ENCODE results near the gene RNF114. TPM values are rescaled to one million over a fixed set of nuclear protein-coding genes. Genes with fewer than 3 reads are reported as not detected.

Gene RNF114
- total RNA-seq, 1 donor = 114 TPM

DNA sequence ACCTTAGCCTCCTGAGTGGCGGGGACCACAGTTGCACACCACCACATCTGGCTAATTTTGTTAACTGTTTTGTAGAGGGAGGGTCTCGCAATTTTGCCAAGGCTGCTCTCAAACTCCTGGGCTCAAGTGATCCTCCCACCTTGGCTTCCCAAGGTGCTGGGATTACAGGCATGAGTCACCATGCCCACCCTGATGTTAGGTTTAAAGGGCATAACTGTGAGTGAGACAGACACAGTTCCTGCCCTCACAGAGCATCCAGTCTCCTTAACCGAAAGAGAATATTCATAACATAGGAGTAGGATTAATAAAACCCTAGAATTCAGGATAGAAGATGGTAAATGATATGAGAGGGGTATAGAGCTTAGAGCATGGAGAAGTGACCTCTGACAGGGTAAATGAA, 17.8 kb upstream of the RNF114 start:
- TF ChIP-seq, protein P1, sequence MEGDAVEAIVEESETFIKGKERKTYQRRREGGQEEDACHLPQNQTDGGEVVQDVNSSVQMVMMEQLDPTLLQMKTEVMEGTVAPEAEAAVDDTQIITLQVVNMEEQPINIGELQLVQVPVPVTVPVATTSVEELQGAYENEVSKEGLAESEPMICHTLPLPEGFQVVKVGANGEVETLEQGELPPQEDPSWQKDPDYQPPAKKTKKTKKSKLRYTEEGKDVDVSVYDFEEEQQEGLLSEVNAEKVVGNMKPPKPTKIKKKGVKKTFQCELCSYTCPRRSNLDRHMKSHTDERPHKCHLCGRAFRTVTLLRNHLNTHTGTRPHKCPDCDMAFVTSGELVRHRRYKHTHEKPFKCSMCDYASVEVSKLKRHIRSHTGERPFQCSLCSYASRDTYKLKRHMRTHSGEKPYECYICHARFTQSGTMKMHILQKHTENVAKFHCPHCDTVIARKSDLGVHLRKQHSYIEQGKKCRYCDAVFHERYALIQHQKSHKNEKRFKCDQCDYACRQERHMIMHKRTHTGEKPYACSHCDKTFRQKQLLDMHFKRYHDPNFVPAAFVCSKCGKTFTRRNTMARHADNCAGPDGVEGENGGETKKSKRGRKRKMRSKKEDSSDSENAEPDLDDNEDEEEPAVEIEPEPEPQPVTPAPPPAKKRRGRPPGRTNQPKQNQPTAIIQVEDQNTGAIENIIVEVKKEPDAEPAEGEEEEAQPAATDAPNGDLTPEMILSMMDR (IDR thresholded peaks at IDR 0.05; ENCODE audit: insufficient read depth, low read length) = no peak
- H3K4me3 ChIP-seq (ENCODE audit: low read depth, low read length) = no peak overlapping the region
- no peak for DNase-seq (ENCODE audit: low read depth)

DNA sequence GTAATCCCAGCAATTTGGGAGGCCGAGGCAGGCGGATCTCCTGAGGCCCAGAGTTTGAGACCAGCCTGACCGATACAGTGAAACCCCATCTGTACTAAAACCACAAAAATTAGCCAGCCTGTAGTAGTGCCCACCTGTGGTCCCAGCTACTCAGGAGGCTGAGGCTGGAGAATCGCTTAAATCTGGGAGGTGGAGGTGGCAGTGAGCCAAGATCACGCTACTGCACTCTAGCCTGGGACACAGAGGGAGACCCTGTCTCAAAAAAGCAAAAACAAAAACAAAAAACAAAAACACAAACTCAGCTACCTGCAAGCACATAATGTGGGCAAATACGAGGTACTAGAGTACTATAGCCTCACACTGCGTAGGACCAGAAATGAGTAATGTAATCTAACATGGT, 17.2 kb upstream of the RNF114 start:
- DNase-seq (ENCODE audit: low read depth) = no peak

DNA sequence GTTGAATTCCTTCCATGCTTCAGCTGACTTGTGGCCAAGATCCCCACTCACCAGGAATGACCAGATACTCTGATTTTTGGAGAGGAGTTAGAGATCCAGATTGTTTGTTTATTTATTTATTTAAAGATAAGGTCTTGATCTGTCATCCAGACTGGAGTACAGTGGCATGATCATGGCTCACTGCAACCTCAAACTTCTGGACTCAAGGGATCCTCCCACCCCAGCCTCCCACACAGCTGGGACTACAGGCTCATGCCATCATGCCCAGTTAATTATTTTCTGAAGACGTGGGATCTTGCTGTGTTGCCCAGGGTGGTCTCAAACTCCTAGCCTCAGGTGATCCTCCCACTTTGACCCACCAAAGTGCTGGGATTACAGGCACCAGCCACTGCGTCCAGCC, 16.7 kb upstream of the RNF114 start:
- H3K4me3 ChIP-seq (ENCODE audit: low read depth, low read length) = no peak overlapping the region
- TF ChIP-seq, protein P1 (IDR thresholded peaks at IDR 0.05; ENCODE audit: insufficient read depth, low read length) = no peak
- no peak for DNase-seq (ENCODE audit: low read depth)

More for the DNA sequence above, 17.2 kb upstream of the RNF114 start:
- no peak overlapping the region for H3K4me3 ChIP-seq (ENCODE audit: low read depth, low read length)
- TF ChIP-seq, protein P1 (IDR thresholded peaks at IDR 0.05; ENCODE audit: insufficient read depth, low read length) = no peak

DNA sequence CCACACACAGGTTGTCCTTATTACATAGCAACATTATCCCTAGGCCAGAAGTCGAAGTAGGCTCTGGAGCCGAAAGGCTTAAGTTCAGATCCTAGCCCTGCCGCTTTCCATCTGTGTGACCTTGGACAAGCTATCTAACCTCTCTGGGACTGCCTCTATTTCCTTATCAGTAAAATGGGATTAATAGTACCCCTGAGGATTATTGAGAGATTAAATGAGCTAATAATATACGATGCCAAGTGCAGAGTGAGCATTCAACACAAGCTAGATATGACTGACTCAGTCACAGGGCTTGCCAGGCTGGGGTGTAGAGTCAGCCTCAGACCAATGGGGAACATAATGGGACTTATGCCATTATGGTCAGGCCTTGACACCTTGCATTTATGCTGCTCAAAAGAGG, 11.9 kb upstream of the RNF114 start:
- no peak overlapping the region for H3K4me3 ChIP-seq (ENCODE audit: low read depth, low read length)
- DNase-seq (ENCODE audit: low read depth) = peak; percentile 39
- TF ChIP-seq, protein P1 (IDR thresholded peaks at IDR 0.05; ENCODE audit: insufficient read depth, low read length) = no peak

DNA sequence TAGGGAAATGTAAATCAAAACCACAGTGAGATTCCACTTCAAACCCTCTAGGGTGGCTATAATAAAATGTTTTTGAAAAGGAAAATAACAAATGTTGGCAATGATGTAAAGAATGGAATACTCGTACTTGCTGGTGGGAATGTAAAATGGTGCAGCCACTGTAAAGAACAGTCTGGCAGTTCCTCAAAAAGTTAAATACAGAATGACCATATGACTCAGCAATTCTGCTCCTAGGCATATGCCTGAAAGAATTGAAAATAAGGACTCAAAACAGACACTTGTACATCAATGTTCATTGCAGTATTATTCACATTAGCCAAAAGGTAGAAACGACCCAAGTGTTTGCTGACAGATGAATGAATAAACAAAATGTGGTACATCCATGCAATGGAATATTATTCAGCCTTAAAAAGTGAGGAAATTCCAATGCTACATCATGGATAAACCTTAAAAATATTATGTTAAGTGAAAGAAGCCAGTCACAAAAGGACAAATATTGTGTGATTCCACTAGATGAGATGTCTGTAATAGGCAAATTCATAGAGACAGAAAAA, 10.2 kb upstream of the RNF114 start:
- TF ChIP-seq, protein P1 (IDR thresholded peaks at IDR 0.05; ENCODE audit: insufficient read depth, low read length) = no peak
- H3K4me3 ChIP-seq (ENCODE audit: low read depth, low read length) = no peak overlapping the region
- no peak for DNase-seq (ENCODE audit: low read depth)

DNA sequence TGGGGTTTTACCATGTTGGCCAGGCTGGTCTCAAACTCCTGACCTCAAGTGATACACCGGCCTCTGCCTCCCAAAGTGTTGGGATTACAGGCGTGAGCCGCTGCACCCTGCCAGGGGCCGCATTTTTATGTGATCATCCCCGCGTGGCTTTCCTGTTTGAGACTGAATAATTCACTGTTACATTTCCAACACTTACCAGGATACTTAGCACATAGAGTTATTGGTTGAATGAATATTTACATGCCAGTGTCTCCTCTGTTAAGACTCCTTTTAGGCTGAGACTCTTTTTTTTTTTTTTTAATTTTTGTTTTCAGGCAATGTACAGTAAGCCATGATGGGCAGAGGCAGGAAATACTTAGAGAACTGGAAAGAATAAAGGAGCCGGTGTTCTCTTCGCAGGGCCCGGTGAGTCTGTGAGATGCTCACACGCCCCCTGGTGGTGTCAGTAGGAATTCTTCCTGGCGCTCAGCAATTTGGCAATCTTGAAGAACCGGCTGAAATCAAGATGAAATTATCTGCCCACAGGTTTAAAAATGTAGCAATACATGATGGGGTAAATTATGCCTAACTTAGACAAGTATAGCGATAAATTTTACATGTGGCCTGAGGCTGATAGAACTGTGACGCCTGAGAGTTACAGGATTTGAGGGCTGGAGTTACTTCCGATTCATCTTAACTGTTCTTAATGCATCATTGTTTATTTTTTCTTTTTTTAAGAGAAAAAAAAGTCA, 7.6 kb upstream of the RNF114 start:
- no peak overlapping the region for H3K4me3 ChIP-seq (ENCODE audit: low read depth, low read length)
- TF ChIP-seq, protein P1 (IDR thresholded peaks at IDR 0.05; ENCODE audit: insufficient read depth, low read length) = peak; percentile 95
- peak; percentile 93 for DNase-seq (ENCODE audit: low read depth)
